K562 (cell line): ENCODE results near the gene ZNF516.

Experiments used
- BCLAF1 ChIP-seq, 2 experiments: fragments of 450-650 bp in 1 of 2; IDR thresholded peaks; 2 replicates each; pipeline ENCODE4 v1.6.1; 2011 to 2017; ENCODE audit warnings: low read depth in 2 of 2, antibody characterized with exemption in 1 of 2, borderline replicate concordance in 1 of 2, low read length in 1 of 2, mild to moderate bottlenecking in 1 of 2, mixed read lengths in 1 of 2; ENCODE audit not compliant: control insufficient read depth in 1 of 2
- CCAR2 ChIP-seq: fragments of 200-400 bp; formaldehyde crosslinking; IDR thresholded peaks from 2 replicates; pipeline ENCODE4 v1.6.1; 2017; ENCODE audit warnings: mild to moderate bottlenecking, low read depth, low read length
- CTCF ChIP-seq, 3 experiments: IDR thresholded peaks in 2 of 3; conservative IDR thresholded peaks in 1 of 3; 2 replicates each; pipeline ENCODE4 v1.5.1; 2011 to 2012; ENCODE audit warnings: low read length in 3 of 3, mild to moderate bottlenecking in 3 of 3, control low read depth in 2 of 3, improper control_type of control experiment in 1 of 3, inconsistent platforms in 1 of 3, low read depth in 1 of 3, mixed read lengths in 1 of 3, moderate library complexity in 1 of 3; ENCODE audit not compliant: insufficient read depth in 2 of 3
- EP300 ChIP-seq: IDR thresholded peaks from 2 replicates; pipeline ENCODE4 v1.6.1; 2012; ENCODE audit warnings: low read length, improper control_type of control experiment
- FOXK2 ChIP-seq, 2 experiments: fragments of 450-650 bp; IDR thresholded peaks in 1 of 2; conservative IDR thresholded peaks in 1 of 2; 2 replicates each; pipeline ENCODE4 v1.6.1; 2016; ENCODE audit warnings: low read depth in 2 of 2, mild to moderate bottlenecking in 1 of 2
- MBD2 ChIP-seq: sonication (generic); IDR thresholded peaks from 2 replicates; pipeline ENCODE4 v1.6.1; 2016; ENCODE audit warnings: low read depth, borderline replicate concordance
- PREB ChIP-seq: sonication (generic); formaldehyde crosslinking; IDR thresholded peaks from 2 replicates; pipeline ENCODE4 v1.8.1; 2023; ENCODE audit warnings: mild to moderate bottlenecking, missing genetic modification reagents
- PURB ChIP-seq: sonication (generic); formaldehyde crosslinking; IDR thresholded peaks from 2 replicates; pipeline ENCODE4 v1.9.0; 2021; ENCODE audit warnings: low read depth, mild to moderate bottlenecking, missing genetic modification reagents
- VEZF1 ChIP-seq: fragments of 200-800 bp; sonication (Bioruptor generic); IDR thresholded peaks from 2 replicates; pipeline ENCODE4 v1.6.1; 2017; ENCODE audit warnings: missing genetic modification characterization, missing compliant biosample characterization
- ZNF217 ChIP-seq: sonication (generic); formaldehyde crosslinking; IDR thresholded peaks from 2 replicates; pipeline ENCODE4 v1.8.0; 2022; ENCODE audit warnings: mild to moderate bottlenecking, missing genetic modification reagents

- no peak for TF ChIP-seq CCAR2
- no peak for TF ChIP-seq ZNF217 (CRISPR knock-in tag)
- TF ChIP-seq BCLAF1 (IDR thresholded peaks at IDR 0.05; ENCODE audit: borderline replicate concordance in 1 of 2, control insufficient read depth in 1 of 2, low read depth in 2 of 2, low read length in 1 of 2) = no peak
- TF ChIP-seq MBD2 = no peak
- no peak for TF ChIP-seq VEZF1
- TF ChIP-seq FOXK2 (conservative IDR thresholded peaks at IDR 0.05 in 1 of 2, IDR thresholded peaks at IDR 0.05 in 1 of 2; ENCODE audit: low read depth in 2 of 2) = no peak
- TF ChIP-seq EP300 = no peak
- TF ChIP-seq PURB (CRISPR knock-in tag) = no peak
- TF ChIP-seq CTCF (IDR thresholded peaks at IDR 0.05 in 2 of 3, conservative IDR thresholded peaks at IDR 0.05 in 1 of 3; ENCODE audit: insufficient read depth in 2 of 3, low read depth in 1 of 3, low read length in 3 of 3) = no peak
- no peak for TF ChIP-seq PREB (CRISPR knock-in tag)
Observed at GRCh38 chr18:76498064-76498463, 3.0 kb upstream of the ZNF516 start.
